HS-5 (cell line): ENCODE data around the gene UBA3.

ENCODE experiments used
- DNase-seq: peaks from one replicate; pipeline ENCODE4 v3.0.0-alpha.2; 2012; ENCODE audit warnings: low read depth

The UBA3 gene

DNA sequence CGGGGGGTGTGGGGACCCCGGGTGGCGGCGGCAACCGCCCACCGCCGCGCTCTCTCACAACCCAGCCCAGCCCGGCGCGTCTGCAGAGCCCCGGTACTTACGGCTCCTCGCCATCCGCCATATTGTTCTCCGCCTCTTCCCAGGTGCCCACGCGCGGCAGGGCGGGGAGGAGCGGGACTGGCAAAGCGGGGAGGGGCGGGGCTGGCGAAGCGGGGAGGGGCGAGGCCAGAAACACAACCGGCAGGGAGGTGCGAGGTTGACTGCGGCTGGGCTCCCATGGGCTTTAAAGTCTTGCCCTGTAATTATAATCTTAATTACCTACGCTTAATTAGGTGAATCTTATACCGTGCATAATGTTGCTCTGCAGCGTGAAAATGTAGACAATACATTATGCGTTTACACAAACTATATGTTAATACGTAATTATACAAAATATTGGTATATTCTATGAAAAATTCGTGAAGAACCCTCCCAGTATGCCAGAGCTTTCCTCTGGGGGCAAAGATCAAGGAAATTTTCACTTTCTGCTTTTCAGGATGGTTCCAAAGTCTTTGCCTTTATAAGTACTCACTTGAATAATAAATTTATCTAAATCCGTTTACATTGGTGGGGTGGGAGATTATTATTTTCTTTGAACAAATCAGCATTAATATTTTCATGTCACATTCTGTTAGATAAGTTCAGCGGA, at the start of gene UBA3:
TSS of gene UBA3 (minus strand) at position 133 of the 688 bp plus-strand sequence. CDS start at position 121, 12 bp downstream.
- no peak for DNase-seq

DNA sequence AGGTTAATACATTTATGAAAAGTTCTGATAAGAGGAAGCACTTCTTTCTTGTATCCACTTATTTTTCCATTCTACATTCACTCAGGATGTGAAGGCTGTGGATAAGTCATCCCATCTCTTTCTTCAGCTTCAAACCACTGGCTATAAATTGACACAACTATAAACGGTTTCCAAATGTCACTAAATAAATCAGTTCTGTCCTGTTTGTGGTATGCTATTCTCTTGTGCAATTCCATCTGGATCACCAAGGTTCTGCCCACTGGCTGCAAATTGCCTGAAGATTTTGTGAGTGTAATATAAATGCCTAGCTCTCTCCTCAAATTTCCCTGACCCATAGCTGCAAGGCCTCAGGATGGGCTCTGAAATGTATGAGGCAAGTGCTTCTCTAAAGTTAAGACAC, 49.4 kb upstream of the UBA3 start:
- no peak for DNase-seq

DNA sequence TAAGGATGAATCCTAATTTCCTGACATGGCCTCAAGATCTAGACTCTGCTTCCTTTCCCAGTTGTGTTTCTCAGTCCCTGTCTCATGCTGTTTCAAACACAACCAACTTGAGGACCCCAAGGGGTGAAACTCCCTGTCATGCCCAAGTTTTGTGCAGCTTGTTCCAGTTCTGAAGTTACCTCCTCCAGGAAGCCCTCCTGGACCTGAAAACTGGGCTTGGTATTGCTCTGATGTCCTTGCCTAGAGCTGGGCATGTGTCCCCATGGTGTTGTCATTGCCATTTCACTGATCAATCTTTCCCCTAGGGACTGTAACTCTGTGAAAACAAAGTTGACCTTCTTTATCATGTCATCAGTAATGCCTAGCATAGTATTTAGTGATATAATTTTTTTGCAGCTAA, 48.3 kb upstream of the UBA3 start:
- DNase-seq, result no peak

DNA sequence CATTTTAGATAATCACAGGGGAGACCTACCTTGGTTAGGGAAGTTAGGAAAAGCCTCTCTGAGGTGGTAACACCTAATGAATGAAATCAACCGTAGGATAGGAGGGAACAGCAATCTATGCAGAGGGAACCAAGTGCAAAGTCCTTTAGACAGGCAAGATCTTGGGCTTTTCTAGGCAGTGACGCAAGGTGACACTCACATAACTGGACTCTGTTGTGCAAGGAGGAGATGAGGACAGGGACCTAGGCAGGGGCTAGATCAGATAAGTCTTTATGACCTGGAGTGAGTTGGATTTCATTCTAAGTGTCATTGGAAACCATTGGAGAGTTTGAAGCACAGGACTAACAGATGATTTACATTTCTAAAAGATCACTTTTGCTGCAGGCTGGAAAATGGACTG, 46.8 kb upstream of the UBA3 start:
- no peak for DNase-seq

DNA sequence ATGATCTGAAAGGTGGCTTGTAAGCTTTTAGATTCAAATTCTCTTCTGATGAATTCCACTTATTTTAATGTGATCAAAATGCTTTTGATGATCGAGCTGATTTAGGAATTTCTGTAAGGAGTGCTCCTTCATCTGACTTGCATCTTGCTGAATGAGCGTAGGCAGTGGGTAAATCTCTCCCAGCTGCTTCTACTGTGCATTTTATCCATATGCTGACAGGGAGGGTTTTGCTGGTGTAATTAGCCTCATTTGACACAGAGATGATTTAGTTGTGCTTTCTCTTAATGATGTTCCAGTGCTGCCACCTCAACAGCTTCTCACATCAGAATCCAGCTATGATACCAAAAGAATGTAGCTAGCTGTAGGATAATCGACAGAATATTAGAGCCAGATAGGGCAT, 46.1 kb upstream of the UBA3 start:
- no peak for DNase-seq

DNA sequence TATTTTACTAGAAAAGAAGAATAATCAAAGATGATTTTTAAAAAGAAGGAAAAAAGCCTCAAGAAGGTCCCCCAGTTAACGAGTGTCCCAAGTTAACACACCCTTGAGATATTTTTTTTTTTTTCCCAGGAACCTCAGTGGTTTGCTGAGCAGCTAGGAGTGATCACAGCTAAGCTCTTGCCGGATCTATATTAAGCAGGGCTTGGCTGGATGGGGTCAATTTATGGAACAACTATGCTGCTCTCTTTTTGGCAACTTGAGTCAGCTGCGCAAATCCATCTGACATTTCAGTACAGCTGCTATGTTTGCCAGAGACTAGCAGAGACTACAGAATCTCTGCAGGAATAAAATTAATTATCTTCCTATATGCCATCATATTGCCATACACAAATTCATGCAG, 42.2 kb upstream of the UBA3 start, which contains the start of gene LMOD3:
TSS of gene LMOD3 (minus strand) at position 193 of the 400 bp plus-strand sequence. CDS start 209 bp downstream, outside the sequence.
- DNase-seq, result no peak

DNA sequence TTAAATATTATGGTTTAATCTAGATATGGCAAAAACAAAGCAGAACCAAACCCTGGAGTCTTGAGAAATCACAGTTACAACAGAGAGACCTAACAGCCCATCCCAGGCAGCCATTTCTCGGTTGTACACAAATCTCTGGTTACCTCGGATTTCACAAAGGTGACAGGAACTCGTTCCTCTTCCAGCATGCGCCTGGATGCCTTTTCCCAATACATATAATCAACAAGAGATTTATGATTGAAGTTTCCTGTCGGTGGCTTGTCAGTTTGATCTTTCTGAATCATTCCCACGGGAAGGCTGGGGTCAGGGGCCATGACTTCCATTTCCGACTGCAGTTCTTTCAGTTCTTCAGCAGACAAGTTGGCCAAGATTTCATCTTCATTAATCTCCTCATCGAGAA, 41.8 kb upstream of the UBA3 start:
- DNase-seq, result no peak

DNA sequence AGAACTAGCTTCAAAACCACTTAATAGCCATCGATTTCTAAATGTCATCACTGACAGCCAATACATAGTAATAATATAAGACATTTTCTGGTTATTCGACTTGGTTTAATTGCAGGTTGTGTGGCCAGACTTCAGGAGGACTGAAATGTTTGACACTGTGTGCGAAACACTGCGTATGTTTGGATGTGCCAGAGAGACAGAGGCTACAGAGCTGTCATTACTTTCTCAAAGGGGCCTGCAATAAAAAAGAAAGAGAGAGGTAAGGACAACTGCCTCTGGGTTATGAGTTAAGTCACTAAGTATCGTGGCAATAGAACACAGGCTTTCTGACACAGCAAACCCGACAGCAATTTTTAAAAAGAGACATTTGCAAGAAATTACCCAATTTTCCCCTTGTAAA, 41.3 kb upstream of the UBA3 start:
- DNase-seq, result no peak

DNA sequence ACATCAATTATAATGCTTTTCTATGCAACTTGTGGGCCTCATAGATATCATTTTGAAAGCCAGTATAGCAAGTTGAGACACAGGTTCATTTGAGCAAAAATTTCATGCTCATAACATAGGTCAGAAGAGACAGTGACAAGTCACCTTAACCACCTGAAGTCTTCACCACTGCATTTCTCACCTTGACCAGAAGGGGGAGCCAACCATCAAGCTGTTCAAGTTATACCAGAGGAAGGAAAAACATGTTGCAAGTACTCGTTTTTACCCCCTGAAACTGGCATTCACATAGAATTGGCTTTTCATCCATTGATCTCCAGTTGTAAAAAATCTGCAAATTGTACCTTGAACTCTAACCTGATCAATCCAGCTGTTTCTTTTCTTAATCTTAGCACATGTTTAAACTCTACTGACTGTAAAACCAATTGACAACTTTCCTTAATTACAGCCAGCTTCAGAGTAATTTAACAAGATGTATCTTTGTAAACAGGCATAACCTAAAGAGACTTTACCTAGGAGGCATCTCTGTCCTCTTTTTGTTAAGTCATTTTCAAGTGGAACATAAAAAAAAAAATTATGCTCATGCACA, 40.8 kb upstream of the UBA3 start:
- DNase-seq, result peak; percentile 42

DNA sequence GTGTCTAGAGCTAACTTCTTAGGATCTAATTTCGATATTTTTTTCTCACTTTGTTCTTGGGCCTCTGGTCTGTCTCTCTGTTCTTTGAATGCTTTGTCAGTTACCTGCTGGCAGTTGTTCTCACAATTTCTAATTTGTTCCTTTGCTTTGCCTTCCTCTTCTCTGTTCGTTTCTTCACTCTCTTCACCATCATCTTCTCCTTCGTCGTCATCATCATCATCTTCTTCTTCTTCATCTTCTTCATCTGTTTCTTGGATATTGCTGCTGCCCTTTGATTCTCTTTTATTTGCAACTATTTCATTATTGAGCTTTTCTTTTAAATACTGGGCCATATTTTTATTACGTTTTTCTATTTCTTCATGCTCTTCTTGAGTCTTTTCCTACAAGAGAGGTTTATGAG, 39.5 kb upstream of the UBA3 start:
- DNase-seq, result no peak

DNA sequence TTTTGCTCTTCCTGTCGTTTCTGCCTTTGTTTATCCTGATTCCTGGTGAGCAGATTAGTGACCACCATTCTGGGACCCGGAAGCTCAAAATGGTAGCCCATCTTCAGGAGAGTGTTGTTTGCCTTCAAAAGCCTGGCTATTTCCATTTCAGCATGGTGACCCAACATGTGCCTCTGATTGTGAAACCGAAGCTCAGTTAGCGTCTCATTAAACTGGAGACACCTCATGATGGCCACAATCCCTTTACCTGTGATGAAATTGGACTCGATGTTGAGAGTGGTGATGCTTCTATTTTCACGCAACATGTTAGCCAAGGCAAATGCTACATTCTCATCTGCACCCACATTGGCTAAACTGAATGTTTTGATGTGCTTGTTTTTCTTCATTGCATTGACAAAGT, 39.0 kb upstream of the UBA3 start:
- no peak for DNase-seq

DNA sequence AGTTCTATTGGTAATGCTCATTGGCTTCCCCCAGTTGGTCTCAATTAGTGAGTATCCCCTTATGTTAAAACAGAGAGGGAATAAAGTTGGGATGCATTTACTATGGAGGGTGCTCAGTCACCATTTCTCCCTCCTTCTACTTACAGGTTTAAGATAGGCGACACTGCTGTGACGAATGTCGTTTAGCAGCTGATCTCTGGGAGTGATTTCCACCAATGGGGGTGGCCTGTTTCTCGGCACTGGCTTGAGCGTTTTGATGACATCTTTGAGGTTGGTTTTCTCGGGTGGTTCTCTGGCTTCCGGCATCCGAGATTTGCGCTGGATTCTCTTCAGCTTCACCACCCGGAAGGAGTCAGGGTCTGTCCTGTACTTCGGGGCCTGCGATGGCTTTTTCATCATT, 38.4 kb upstream of the UBA3 start:
- no peak for DNase-seq

DNA sequence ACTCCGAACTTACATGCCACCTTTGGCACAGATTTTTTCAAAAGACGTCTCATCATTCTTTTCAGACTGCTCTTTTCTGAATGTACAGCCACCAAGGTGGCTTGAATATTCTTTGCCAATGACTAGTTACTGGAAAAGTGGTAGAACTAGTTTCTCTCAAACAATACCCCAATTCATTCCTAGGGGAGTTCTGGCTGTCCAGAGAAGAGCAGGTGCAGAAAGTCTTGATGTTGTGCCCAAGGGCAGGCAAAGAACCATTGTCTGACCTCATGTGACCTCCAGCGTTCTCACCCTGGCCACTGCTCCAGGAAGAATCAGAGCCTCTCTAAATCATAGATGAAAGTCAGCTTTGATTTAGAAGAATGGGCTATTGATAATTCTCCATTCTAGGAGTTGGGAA, 36.7 kb upstream of the UBA3 start:
- DNase-seq, result no peak

DNA sequence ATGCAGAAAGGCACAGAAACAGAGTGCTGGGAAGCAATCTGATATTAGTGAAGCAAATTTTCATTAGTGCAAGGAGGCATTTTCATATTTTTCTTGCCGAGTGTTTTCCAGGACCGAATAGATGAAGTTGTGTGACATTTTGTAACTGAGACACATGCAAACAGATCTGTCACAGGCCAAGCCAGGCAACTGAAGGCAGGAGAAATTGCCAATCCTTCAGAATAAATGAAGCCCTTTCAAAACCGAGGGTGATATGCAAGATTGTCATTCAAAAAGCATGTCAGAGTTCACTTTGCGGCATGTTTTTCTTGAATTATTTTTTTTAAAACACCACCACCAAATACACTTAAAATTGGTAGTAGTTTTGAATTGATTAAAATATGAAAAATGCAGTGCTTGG, 36.0 kb upstream of the UBA3 start:
- DNase-seq, result no peak

DNA sequence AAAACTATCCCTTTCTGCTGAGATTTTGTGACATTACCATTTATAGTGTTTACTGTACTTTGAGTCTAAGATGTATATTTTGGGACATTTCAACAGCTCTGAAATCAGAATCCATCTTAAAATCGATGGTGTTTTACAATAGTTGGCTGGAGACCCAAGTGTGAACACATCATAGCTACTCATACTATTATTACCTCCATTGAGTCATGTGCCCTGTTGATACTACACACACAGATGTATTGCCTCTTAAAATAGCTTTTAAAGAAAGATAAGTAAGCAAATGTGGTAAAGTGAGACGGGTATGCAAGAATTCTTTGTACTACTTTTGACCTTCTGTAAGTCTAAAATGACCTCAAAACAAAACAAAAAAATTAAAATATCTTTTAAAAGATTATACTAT, 35.6 kb upstream of the UBA3 start:
- DNase-seq, result peak; percentile 36

DNA sequence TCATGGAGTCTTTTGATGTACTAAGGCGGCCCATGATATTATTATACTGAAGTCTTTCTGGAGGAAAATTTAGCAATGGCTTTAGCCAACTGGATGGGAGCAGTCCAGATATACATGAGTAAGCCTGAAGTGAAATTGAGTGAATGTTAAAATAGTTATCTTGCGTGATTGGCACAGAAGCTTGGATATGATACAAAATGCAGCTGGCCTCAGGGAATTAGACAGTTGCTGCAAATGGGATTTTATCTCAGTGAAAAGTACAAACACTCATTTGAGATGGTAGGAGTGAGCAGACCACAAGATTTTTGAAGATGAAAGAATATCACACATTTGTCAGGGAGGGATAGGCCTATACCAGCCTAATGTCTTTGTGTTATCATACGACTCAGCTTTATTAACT, 33.4 kb upstream of the UBA3 start:
- no peak for DNase-seq

DNA sequence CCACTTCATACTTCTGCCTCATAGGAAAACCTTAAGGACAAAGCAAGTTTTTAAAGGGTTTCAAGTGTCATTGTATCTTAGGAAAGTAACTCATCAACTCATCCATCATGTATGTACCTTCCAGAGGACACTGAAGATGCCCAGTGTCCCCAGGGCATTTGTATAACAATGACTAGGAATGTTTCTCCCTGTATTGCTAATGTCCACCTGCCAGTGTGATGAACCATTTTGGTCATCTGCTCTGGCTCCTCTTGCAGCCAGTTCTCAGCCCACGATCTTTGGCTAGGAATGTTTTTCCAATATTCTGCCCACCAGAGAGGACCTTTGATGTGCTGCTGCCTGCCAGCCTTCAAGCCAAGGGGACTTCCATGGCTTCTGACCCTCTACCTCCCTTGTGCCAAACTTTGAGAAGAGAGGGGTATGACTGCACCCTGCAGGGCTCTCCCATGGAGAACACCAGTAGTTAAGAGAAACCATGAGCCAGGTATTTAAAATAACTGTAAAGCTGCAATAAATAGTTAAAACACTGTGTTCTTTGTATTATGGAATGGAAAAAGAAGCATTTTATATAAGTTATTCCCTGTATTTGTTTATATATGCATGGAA, 30.9 kb upstream of the UBA3 start:
- no peak for DNase-seq

DNA sequence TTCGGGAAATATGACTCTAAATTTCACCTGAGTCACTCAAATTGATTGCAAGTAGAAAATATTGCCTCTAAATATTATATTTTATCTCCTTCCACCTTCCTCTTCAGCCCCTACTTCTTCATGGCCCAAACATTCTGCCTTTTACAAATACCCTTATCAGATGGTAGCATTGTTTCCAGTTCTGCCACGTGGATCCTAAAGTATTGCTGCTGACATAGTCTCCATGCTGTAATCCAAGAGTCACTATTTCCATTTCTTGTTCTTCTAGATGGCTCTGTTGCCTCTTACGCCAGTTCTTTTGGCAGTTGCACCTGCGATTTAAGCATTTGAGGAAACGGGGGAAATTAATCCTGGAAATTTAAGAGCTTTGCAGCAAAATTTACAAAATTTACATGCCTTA, 28.6 kb upstream of the UBA3 start:
- DNase-seq, result no peak

DNA sequence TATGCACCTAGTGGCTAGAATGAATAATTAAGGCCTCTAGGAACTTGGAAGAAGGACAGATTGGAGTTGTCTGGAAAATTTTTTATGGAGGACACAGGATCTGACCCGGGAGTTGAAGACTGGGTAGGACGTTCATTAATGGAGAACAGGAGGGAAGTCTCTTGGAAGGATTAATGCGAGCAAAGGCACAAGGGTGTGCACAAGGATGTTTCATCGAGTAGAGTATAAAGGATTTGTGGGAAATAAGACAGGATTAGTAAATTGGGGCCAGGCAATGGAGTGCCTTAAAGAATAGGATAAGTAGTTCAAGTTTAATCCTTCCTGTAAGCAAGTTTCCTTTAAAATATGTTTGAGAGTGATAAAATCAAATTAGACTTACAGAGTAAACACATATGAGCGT, 27.7 kb upstream of the UBA3 start:
- DNase-seq, result no peak

DNA sequence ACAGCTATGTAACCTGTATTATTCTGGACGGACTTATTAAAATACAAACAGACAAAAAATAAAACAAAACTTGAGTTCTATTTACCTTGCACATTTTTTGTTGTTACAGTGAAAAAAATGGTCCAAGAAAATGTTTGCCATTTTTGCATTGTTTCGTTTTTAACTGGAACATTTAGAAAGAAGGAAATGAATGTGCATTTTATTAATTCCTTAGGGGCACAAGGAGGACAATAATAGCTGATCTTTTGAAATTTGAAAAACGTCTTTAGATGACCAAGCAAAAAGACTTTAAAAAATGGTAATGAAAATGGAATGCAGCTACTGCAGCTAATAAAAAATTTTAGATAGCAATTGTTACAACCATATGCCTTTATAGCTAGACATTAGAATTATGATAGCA, 25.2 kb upstream of the UBA3 start:
- DNase-seq, result no peak

DNA sequence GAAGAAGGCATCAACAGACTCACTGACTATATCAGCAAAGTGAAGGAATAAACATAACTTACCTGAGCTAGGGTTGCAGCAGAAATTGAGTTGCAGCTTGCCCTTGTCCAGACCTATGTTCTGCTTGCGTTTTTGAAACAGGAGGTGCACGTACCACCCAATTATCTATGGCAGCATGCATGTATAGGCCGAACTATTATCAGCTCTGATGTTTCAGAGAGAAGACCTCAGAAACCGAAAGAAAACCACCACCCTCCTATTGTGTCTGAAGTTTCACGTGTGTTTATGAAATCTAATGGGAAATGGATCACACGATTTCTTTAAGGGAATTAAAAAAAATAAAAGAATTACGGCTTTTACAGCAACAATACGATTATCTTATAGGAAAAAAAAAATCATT, 24.4 kb upstream of the UBA3 start:
- DNase-seq, result no peak

DNA sequence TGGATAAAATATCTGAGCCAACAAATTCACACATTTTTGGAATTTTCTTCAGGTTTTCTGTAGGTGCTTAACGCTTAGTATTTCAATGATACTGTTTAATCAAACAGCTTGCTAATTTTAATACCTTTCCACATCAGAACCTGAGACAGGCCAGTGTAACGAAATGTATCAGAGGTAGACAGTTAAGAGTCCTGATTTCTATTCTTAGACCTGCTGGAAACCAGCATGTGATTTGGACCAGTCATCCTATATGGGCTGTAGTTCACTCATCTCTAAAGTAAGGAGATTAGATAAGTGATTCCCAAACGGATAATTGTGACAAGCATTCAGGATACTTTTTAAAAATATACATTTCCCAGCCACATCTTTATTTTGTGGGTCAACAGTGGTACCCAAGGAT, 23.0 kb upstream of the UBA3 start:
- DNase-seq, result no peak

DNA sequence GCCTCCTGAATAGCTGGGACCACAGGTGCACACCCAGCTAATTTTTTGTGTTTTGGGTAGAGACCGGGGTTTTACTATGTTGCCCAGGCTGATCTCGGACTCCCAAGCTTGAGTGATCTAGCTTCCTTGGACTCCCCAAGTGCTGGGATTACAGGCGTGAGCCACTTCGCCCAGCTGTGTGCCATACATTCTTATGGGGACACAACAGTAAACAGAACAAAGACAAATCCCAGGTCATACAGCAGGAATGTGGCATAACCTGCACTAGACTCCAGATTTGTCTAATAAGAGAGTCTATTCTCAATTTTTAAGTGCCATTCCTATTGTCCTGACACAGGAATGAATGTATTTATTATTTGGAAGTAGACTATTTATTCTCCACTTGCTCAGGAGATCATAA, 22.2 kb upstream of the UBA3 start:
- DNase-seq, result no peak

DNA sequence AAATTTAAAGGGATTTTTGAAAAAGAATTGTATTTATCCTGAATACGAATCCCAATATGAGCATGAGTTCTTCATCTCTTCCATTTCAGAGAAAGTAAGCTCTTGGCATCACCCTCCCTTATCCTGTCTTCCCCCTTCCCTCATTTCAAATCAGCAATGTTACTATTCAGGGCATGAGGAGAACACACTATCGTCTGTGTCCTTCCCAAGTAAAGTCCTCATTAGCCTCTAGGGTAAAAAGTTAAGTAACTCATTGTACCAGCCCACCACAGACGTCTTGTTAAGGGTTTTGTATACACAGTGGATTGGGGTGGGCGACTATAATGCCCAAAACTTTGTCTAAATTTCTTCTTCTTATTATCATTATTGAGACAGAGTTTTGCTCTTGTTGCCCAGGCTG, 19.4 kb upstream of the UBA3 start:
- no peak for DNase-seq
